Measurements from ENCODE around the gene SNIP1. TPM values are rescaled to one million over a fixed set of nuclear protein-coding genes. Genes with fewer than 3 reads are reported as not detected.
"Not testable (repeated sequence)": the region's sequence is repeated elsewhere in the genome, so short reads cannot be mapped to it uniquely, and the experiment has no call there.

Gene SNIP1
- polyA plus RNA-seq, 1 donor from 2014 or later, result 9.5 TPM

GRCh38 chr1:37560401-37561132, 6.5 kb upstream of the SNIP1 start:
- H3K27me3 ChIP-seq (ENCODE audit: insufficient read depth, low read depth, low read length), result no peaks in the 10 kb centered on the region
- no peak overlapping the region for H2AFZ ChIP-seq (ENCODE audit: low read depth, low read length)
- no peak overlapping the region for H3K9ac ChIP-seq (ENCODE audit: low read length)
- H3K36me3 ChIP-seq (ENCODE audit: insufficient read depth, low read length), result no peaks in the 10 kb centered on the region
- H3F3A ChIP-seq (ENCODE audit: insufficient read depth, low read length, poor library complexity, severe bottlenecking), result no peaks in the 10 kb centered on the region
- H3K9me3 ChIP-seq (ENCODE audit: low read length), result no peaks in the 10 kb centered on the region
- peaks cover 12% of the 10 kb centered on the region for H3K79me2 ChIP-seq (replicated peaks; ENCODE audit: insufficient read depth, low read length)
- H4K20me1 ChIP-seq (ENCODE audit: insufficient read depth), result no peaks in the 10 kb centered on the region
- H3K27ac ChIP-seq (ENCODE audit: low read length), result no peak overlapping the region
- no peaks in the 10 kb centered on the region for H3K9me2 ChIP-seq (ENCODE audit: insufficient read depth, low read length)
- H3K4me3 ChIP-seq (ENCODE audit: low read length), result no peak overlapping the region
- TF ChIP-seq REST (IDR thresholded peaks at IDR 0.05; ENCODE audit: borderline replicate concordance) (no peak), MXI1 (conservative IDR thresholded peaks at IDR 0.05; ENCODE audit: poor library complexity, severe bottlenecking) (no peak), TAF1 (IDR thresholded peaks at IDR 0.05; ENCODE audit: low read depth) (no peak)
- TF ChIP-seq, protein P1, sequence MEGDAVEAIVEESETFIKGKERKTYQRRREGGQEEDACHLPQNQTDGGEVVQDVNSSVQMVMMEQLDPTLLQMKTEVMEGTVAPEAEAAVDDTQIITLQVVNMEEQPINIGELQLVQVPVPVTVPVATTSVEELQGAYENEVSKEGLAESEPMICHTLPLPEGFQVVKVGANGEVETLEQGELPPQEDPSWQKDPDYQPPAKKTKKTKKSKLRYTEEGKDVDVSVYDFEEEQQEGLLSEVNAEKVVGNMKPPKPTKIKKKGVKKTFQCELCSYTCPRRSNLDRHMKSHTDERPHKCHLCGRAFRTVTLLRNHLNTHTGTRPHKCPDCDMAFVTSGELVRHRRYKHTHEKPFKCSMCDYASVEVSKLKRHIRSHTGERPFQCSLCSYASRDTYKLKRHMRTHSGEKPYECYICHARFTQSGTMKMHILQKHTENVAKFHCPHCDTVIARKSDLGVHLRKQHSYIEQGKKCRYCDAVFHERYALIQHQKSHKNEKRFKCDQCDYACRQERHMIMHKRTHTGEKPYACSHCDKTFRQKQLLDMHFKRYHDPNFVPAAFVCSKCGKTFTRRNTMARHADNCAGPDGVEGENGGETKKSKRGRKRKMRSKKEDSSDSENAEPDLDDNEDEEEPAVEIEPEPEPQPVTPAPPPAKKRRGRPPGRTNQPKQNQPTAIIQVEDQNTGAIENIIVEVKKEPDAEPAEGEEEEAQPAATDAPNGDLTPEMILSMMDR (IDR thresholded peaks at IDR 0.05; ENCODE audit: poor library complexity, severe bottlenecking), result no peak
- no peak overlapping the region for H3K4me2 ChIP-seq (ENCODE audit: low read length)

GRCh38 chr1:37559957-37560379, 5.9 kb upstream of the SNIP1 start:
- not testable (repeated sequence) for H3K27ac ChIP-seq (ENCODE audit: low read length)

DNA sequence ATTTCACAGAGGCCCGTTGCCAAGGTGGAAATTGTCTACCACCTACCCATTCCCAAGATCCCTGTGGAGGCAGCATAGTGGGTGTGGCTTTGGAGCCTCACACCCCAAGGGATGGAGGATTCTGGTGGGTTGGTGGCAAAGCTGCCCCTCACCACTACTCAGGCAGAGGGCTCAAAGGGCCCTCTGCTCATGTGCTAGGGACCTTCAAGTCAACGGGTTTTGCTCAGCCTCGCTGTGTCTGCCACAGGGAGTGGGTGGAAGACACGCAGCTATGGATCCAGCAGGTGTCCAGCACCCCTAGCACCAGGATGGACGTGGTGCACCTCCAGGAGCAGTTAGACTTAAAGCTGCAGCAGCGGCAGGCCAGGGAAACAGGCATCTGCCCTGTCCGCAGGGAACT, 5.0 kb upstream of the SNIP1 start:
- Histone ChIP-seq H2AFZ (ENCODE audit: low read depth, low read length) (no peak overlapping the region), H3K4me3 (ENCODE audit: low read length) (no peak overlapping the region), H3K9ac (ENCODE audit: low read length) (no peak overlapping the region), H3K79me2 (replicated peaks; ENCODE audit: insufficient read depth, low read length) (peaks cover 12% of the 10 kb centered on the region), H4K20me1 (ENCODE audit: insufficient read depth) (no peaks in the 10 kb centered on the region), H3F3A (ENCODE audit: insufficient read depth, low read length, poor library complexity, severe bottlenecking) (no peaks in the 10 kb centered on the region), H3K9me2 (ENCODE audit: insufficient read depth, low read length) (no peaks in the 10 kb centered on the region), H3K4me2 (ENCODE audit: low read length) (no peak overlapping the region), H3K9me3 (ENCODE audit: low read length) (no peaks in the 10 kb centered on the region), H3K36me3 (ENCODE audit: insufficient read depth, low read length) (no peaks in the 10 kb centered on the region), H3K27ac (ENCODE audit: low read length) (no peak overlapping the region), H3K27me3 (ENCODE audit: insufficient read depth, low read depth, low read length) (no peaks in the 10 kb centered on the region)
- TF ChIP-seq, protein P1 (IDR thresholded peaks at IDR 0.05; ENCODE audit: poor library complexity, severe bottlenecking), result no peak
- no peak for TF ChIP-seq MXI1 (conservative IDR thresholded peaks at IDR 0.05; ENCODE audit: poor library complexity, severe bottlenecking)
- no peak for TF ChIP-seq EZH2 (IDR thresholded peaks at IDR 0.05; ENCODE audit: borderline replicate concordance, insufficient read depth, low read length, poor library complexity, severe bottlenecking)
- TF ChIP-seq RAD21 (conservative IDR thresholded peaks at IDR 0.05), result no peak
- no peak for TF ChIP-seq TAF1 (IDR thresholded peaks at IDR 0.05; ENCODE audit: low read depth)
- no peak for TF ChIP-seq EP300 (conservative IDR thresholded peaks at IDR 0.05; ENCODE audit: poor library complexity, severe bottlenecking)
- TF ChIP-seq POLR2AphosphoS5 (IDR thresholded peaks at IDR 0.05), result no peak
- TF ChIP-seq REST (IDR thresholded peaks at IDR 0.05; ENCODE audit: borderline replicate concordance), result no peak
- TF ChIP-seq SMC3 (conservative IDR thresholded peaks at IDR 0.05; ENCODE audit: poor library complexity), result no peak

More at GRCh38 chr1:37559957-37560379, 5.9 kb upstream of the SNIP1 start:
- H2AFZ ChIP-seq (ENCODE audit: low read depth, low read length); H3K4me3 ChIP-seq (ENCODE audit: low read length); H3K36me3 ChIP-seq (ENCODE audit: insufficient read depth, low read length); H3F3A ChIP-seq (ENCODE audit: insufficient read depth, low read length, poor library complexity, severe bottlenecking); H4K20me1 ChIP-seq (ENCODE audit: insufficient read depth); H3K9me2 ChIP-seq (ENCODE audit: insufficient read depth, low read length); H3K9me3 ChIP-seq (ENCODE audit: low read length); H3K4me2 ChIP-seq (ENCODE audit: low read length); H3K9ac ChIP-seq (ENCODE audit: low read length); H3K27me3 ChIP-seq (ENCODE audit: insufficient read depth, low read depth, low read length): not testable (repeated sequence)
- H3K79me2 ChIP-seq (replicated peaks; ENCODE audit: insufficient read depth, low read length), result peaks cover 12% of the 10 kb centered on the region

Measured in neural cell (in vitro differentiated cells).